ENCODE data around the gene PNLDC1. TPM values are rescaled to one million over a fixed set of nuclear protein-coding genes. Genes with fewer than 3 reads are reported as not detected.

PNLDC1 gene
- total and polyA plus RNA-seq, 9 of the 15 experiments (the other 6 are each of a cell fraction or from before 2014, with no cell fraction given) = 0.12 TPM; not detected in 8

DNA sequence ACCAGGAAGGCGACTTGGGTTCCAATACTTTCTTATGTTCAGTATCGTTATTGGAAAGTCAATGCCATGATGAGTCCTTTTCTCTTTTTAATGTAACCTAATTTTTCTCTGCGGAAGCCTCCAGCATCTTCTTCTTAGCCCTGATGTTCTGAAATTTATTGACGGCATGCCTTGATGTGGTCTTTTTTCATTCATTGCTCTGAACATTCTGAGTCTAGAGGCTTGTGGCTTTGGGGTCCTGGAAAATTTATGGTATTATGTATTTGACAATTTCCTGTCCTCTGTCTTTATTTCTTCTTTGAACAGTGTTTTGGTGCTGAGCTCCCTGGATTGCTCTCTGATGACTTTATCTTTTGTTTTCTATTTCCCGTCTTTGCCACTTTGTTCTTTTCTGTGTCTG, 62.0 kb downstream of the PNLDC1 start:
- H3K9me3 ChIP-seq (replicated peaks; ENCODE audit: control insufficient read depth, insufficient read depth, low read depth, low read length) = no peaks in the 10 kb centered on the region
- ATAC-seq (no peak), DNase-seq (ENCODE audit: extremely low read depth in 1 of 4, low spot score in 3 of 4) (no peak), FAIRE-seq (no peak)
- intact Hi-C loops (cut with micrococcal nuclease) (loop anchor here (2.0 to 10.0 kb wide), 4 partner anchors 240 to 673 kb away; no protein-coding TSS in a partner anchor), in situ Hi-C loops (cut with MboI) (loop anchor here (10.0 kb wide), 1 partner anchor 593 kb away; no protein-coding TSS in a partner anchor)
- BruUV-seq (replicated peaks) = no TSS peak
- 6% methylated on average over 5 of the region's 5 CpGs for WGBS (ENCODE audit: insufficient coverage, low coverage, missing lambda C conversion rate)
- no peak overlapping the region for H3K4me2 ChIP-seq (ENCODE audit: insufficient read depth, low read length)
- H3K36me3 ChIP-seq (ENCODE audit: control insufficient read depth, insufficient read depth, low read length) = no peaks in the 10 kb centered on the region
- TF ChIP-seq BRF1 (IDR thresholded peaks at IDR 0.05; ENCODE audit: borderline replicate concordance, extremely low read depth, insufficient read length) = no peak
- no peak for TF ChIP-seq CSDE1 (IDR thresholded peaks at IDR 0.05)
- TF ChIP-seq, protein P1, sequence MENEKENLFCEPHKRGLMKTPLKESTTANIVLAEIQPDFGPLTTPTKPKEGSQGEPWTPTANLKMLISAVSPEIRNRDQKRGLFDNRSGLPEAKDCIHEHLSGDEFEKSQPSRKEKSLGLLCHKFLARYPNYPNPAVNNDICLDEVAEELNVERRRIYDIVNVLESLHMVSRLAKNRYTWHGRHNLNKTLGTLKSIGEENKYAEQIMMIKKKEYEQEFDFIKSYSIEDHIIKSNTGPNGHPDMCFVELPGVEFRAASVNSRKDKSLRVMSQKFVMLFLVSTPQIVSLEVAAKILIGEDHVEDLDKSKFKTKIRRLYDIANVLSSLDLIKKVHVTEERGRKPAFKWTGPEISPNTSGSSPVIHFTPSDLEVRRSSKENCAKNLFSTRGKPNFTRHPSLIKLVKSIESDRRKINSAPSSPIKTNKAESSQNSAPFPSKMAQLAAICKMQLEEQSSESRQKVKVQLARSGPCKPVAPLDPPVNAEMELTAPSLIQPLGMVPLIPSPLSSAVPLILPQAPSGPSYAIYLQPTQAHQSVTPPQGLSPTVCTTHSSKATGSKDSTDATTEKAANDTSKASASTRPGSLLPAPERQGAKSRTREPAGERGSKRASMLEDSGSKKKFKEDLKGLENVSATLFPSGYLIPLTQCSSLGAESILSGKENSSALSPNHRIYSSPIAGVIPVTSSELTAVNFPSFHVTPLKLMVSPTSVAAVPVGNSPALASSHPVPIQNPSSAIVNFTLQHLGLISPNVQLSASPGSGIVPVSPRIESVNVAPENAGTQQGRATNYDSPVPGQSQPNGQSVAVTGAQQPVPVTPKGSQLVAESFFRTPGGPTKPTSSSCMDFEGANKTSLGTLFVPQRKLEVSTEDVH (IDR thresholded peaks at IDR 0.05; ENCODE audit: low read depth, partially characterized antibody) = no peak
- TF ChIP-seq, protein P2, sequence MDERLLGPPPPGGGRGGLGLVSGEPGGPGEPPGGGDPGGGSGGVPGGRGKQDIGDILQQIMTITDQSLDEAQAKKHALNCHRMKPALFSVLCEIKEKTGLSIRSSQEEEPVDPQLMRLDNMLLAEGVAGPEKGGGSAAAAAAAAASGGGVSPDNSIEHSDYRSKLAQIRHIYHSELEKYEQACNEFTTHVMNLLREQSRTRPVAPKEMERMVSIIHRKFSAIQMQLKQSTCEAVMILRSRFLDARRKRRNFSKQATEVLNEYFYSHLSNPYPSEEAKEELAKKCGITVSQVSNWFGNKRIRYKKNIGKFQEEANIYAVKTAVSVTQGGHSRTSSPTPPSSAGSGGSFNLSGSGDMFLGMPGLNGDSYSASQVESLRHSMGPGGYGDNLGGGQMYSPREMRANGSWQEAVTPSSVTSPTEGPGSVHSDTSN (CRISPR knock-in tag; IDR thresholded peaks at IDR 0.05; ENCODE audit: low read depth) = no peak
- TF ChIP-seq, protein P2 (tag; conservative IDR thresholded peaks at IDR 0.05; ENCODE audit: low read depth) = no peak
- no peak for TF ChIP-seq STAT5A (IDR thresholded peaks at IDR 0.05; ENCODE audit: borderline replicate concordance, low read length)
- CTCF ChIA-PET (ENCODE audit: low intra/inter-chr PET ratio) = interaction anchor here (0.6 kb wide), 1 partner anchor 25 kb away, joined by 3 read pairs; no protein-coding TSS in a partner anchor
- H3K4me3 ChIP-seq = no peak overlapping the region
- no peak overlapping the region for H3K9ac ChIP-seq (ENCODE audit: insufficient read depth in 1 of 2, low read depth in 2 of 2, low read length in 2 of 2)
- H4K20me1 ChIP-seq (replicated peaks; ENCODE audit: control insufficient read depth, insufficient read depth, low read length) = peaks cover 3% of the 10 kb centered on the region; the same call in 1 of the 2 replicates
- peaks cover 0 to 9% of the 10 kb centered on the region in 2 experiments; a peak in 1 of 5 replicates for H3K4me1 ChIP-seq (replicated peaks in 1 of 2; ENCODE audit: control insufficient read depth in 2 of 2, insufficient read depth in 2 of 2, low read length in 2 of 2)
- H3K27ac ChIP-seq (ENCODE audit: extremely low read depth, low read depth, low read length) = no peak overlapping the region
- peaks cover 8 to 21% of the 10 kb centered on the region in 2 experiments; a peak in 4 of 5 replicates for H3K27me3 ChIP-seq (ENCODE audit: control insufficient read depth in 2 of 2, insufficient read depth in 2 of 2, low read length in 2 of 2)
- H3K79me2 ChIP-seq (ENCODE audit: control insufficient read depth, insufficient read depth, low read length) = no peaks in the 10 kb centered on the region
- H2AFZ ChIP-seq (ENCODE audit: low read depth, low read length) = no peak overlapping the region
- POLR2A ChIA-PET = no interaction called here
- no peaks in the 10 kb centered on the region for H3K9me1 ChIP-seq (ENCODE audit: control insufficient read depth, insufficient read depth, low read length)
